ENCODE results near the gene CCDC102B. TPM values are rescaled to one million over a fixed set of nuclear protein-coding genes. Genes with fewer than 3 reads are reported as not detected.

CCDC102B gene
- total RNA-seq, 2 donors from 2014 or later: 10.6 to 24.6 TPM

- Histone ChIP-seq H3K9me3 (no peaks in the 10 kb centered on the region), H3K4me1 (ENCODE audit: control insufficient read depth in 1 of 2, low read depth in 2 of 2) (no peaks in the 10 kb centered on the region), H3K36me3 (no peaks in the 10 kb centered on the region), H3K27ac (no peak overlapping the region), H3K4me3 (no peak overlapping the region), H3K27me3 (replicated peaks; ENCODE audit: insufficient read depth) (no peaks in the 10 kb centered on the region)
- no peak for TF ChIP-seq CTCF (IDR thresholded peaks at IDR 0.05)
- no peak for DNase-seq (ENCODE audit: low spot score)
- no peak for ATAC-seq (ENCODE audit: insufficient number of reproducible peaks, low FRiP score, low read depth)
Measured at GRCh38 chr18:68972176-68972575, 174.3 kb downstream of the CCDC102B start.

DNA sequence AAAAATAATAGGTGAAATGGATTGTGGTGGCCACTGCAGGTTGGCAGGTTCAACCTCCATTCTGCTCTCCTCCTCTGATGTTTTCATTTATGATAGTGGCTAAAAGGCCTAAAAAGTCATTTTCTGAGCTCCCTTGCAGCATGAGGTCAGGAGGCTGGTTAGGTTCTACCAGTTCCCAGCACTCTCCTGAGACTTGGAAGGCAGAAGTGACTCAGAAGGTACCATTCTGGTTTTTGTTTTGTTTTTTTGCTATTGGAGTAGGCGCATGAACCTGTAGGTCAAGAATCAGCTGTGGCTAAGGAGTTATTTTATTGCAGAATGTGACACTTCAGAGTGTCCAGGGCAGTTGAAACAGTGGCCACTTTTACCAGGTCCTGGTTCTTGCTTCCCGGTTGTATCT lies 181.9 kb downstream of the CCDC102B start:
- DNase-seq (ENCODE audit: low spot score) (no peak), ATAC-seq (ENCODE audit: insufficient number of reproducible peaks, low FRiP score, low read depth) (no peak)
- Histone ChIP-seq H3K36me3 (no peaks in the 10 kb centered on the region), H3K9me3 (no peaks in the 10 kb centered on the region), H3K27ac (no peak overlapping the region), H3K4me3 (no peak overlapping the region), H3K27me3 (replicated peaks; ENCODE audit: insufficient read depth) (no peaks in the 10 kb centered on the region), H3K4me1 (ENCODE audit: control insufficient read depth in 1 of 2, low read depth in 2 of 2) (no peaks in the 10 kb centered on the region)
- TF ChIP-seq CTCF (IDR thresholded peaks at IDR 0.05): no peak

GRCh38 chr18:68983126-68983525 lies 185.2 kb downstream of the CCDC102B start:
- no peak for DNase-seq (ENCODE audit: low spot score)
- TF ChIP-seq CTCF (IDR thresholded peaks at IDR 0.05): no peak
- no peak overlapping the region for H3K27ac ChIP-seq
- no peak for ATAC-seq (ENCODE audit: insufficient number of reproducible peaks, low FRiP score, low read depth)
- H3K4me1 ChIP-seq (ENCODE audit: control insufficient read depth in 1 of 2, low read depth in 2 of 2): no peaks in the 10 kb centered on the region
- no peaks in the 10 kb centered on the region for H3K27me3 ChIP-seq (replicated peaks; ENCODE audit: insufficient read depth)
- no peaks in the 10 kb centered on the region for H3K36me3 ChIP-seq
- no peak overlapping the region for H3K4me3 ChIP-seq
- no peaks in the 10 kb centered on the region for H3K9me3 ChIP-seq

DNA sequence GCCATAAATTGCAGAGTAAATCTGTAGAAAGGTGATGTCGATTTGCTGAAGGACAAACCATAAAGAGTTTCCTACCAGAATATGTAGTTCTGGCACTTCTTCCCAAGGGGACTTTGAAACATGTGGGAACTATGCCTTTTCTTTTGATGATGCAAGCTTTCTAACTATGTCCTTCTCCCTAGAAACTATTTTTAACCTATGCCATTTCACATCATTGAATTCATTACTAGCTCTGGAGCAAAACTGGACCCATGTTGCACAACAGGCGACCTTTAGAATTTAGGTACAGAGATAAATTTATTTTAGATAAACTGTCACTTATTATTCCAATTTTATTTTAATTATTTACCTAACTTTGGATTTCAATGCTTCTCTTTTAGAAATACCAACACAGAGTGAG lies 186.5 kb downstream of the CCDC102B start:
- TF ChIP-seq CTCF (IDR thresholded peaks at IDR 0.05): no peak
- no peak overlapping the region for H3K4me3 ChIP-seq

GRCh38 chr18:68985172-68985820 lies 187.4 kb downstream of the CCDC102B start:
- no peak for ATAC-seq (ENCODE audit: insufficient number of reproducible peaks, low FRiP score, low read depth)
- H3K27ac ChIP-seq: no peak overlapping the region
- H3K4me3 ChIP-seq: no peak overlapping the region
- no peaks in the 10 kb centered on the region for H3K9me3 ChIP-seq
- no peak for DNase-seq (ENCODE audit: low spot score)
- no peaks in the 10 kb centered on the region for H3K36me3 ChIP-seq
- no peak for TF ChIP-seq CTCF (IDR thresholded peaks at IDR 0.05)
- no peaks in the 10 kb centered on the region for H3K27me3 ChIP-seq (replicated peaks; ENCODE audit: insufficient read depth)
- no peaks in the 10 kb centered on the region for H3K4me1 ChIP-seq (ENCODE audit: control insufficient read depth in 1 of 2, low read depth in 2 of 2)

More for the DNA sequence above, 186.5 kb downstream of the CCDC102B start:
- Histone ChIP-seq H3K27ac (no peak overlapping the region), H3K27me3 (replicated peaks; ENCODE audit: insufficient read depth) (no peaks in the 10 kb centered on the region), H3K9me3 (no peaks in the 10 kb centered on the region), H3K36me3 (no peaks in the 10 kb centered on the region), H3K4me1 (ENCODE audit: control insufficient read depth in 1 of 2, low read depth in 2 of 2) (no peaks in the 10 kb centered on the region)
- ATAC-seq (ENCODE audit: insufficient number of reproducible peaks, low FRiP score, low read depth) (no peak), DNase-seq (ENCODE audit: low spot score) (no peak)

All from thoracic aorta (tissue), 2 donors.